ENCODE results near the gene TMEM245. TPM values are rescaled to one million over a fixed set of nuclear protein-coding genes. Genes with fewer than 3 reads are reported as not detected.

The TMEM245 gene
- total and polyA plus RNA-seq, 2 of the 13 experiments (the other 11 are each of a cell fraction or from before 2014, with no cell fraction given) = 53.5 to 55.4 TPM

DNA sequence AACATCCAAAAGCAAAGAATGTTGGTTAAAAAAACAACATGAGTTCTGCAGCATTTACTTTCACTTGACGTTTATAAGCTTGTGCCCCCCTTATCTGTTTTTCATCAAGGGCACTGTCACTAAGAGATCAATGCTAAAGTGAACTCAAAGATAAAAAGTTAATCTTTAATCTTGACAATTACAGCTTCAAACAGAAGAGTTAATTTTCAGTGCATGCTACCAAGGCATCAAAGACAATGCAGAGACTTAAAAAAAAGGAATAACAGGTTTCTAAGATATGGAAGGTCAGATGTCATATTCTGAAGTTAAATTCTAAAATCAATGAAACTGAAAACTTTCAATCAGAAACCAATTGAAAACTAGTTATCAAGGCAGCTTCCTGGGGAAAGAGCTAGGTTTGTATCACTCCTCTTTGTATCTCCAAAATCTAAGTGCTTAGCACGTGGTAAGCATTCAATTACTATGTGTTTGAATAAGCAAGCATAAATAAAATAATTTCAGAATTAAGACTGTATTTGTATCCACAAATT, 37.6 kb downstream of the TMEM245 start (continued):
- TF ChIP-seq, protein P1, sequence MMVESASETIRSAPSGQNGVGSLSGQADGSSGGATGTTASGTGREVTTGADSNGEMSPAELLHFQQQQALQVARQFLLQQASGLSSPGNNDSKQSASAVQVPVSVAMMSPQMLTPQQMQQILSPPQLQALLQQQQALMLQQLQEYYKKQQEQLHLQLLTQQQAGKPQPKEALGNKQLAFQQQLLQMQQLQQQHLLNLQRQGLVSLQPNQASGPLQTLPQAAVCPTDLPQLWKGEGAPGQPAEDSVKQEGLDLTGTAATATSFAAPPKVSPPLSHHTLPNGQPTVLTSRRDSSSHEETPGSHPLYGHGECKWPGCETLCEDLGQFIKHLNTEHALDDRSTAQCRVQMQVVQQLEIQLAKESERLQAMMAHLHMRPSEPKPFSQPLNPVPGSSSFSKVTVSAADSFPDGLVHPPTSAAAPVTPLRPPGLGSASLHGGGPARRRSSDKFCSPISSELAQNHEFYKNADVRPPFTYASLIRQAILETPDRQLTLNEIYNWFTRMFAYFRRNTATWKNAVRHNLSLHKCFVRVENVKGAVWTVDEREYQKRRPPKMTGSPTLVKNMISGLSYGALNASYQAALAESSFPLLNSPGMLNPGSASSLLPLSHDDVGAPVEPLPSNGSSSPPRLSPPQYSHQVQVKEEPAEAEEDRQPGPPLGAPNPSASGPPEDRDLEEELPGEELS (CRISPR knock-in tag; IDR thresholded peaks at IDR 0.05) = peak; percentile 95
- peak; percentile 87 for TF ChIP-seq PPARG (CRISPR knock-in tag; conservative IDR thresholded peaks at IDR 0.05)
- TF ChIP-seq HOXD1 (CRISPR knock-in tag; IDR thresholded peaks at IDR 0.05) = peak; percentile 85; the same call in 1 of the 2 replicates
- TF ChIP-seq MIXL1 (CRISPR knock-in tag; IDR thresholded peaks at IDR 0.05) = peak; percentile 99
- TF ChIP-seq TRIM24 (CRISPR knock-in tag; IDR thresholded peaks at IDR 0.05) = no peak
- TF ChIP-seq, protein P2, sequence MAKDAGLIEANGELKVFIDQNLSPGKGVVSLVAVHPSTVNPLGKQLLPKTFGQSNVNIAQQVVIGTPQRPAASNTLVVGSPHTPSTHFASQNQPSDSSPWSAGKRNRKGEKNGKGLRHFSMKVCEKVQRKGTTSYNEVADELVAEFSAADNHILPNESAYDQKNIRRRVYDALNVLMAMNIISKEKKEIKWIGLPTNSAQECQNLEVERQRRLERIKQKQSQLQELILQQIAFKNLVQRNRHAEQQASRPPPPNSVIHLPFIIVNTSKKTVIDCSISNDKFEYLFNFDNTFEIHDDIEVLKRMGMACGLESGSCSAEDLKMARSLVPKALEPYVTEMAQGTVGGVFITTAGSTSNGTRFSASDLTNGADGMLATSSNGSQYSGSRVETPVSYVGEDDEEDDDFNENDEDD (CRISPR knock-in tag; IDR thresholded peaks at IDR 0.05; ENCODE audit: borderline replicate concordance) = no peak
- peak; percentile 53; the same call in 1 of the 2 replicates for TF ChIP-seq KDM5A (IDR thresholded peaks at IDR 0.05; ENCODE audit: borderline replicate concordance, low read length)
- 0 out of 2 replicates have a peak, but pooled peaks have one; percentile 25 for TF ChIP-seq KLF6 (CRISPR knock-in tag; IDR thresholded peaks at IDR 0.05)
- TF ChIP-seq NR2F1 (CRISPR knock-in tag; IDR thresholded peaks at IDR 0.05) = peak; percentile 79 to 86
- no peak for TF ChIP-seq REXO4 (CRISPR knock-in tag; IDR thresholded peaks at IDR 0.05; ENCODE audit: borderline replicate concordance)
- TF ChIP-seq, protein P3, sequence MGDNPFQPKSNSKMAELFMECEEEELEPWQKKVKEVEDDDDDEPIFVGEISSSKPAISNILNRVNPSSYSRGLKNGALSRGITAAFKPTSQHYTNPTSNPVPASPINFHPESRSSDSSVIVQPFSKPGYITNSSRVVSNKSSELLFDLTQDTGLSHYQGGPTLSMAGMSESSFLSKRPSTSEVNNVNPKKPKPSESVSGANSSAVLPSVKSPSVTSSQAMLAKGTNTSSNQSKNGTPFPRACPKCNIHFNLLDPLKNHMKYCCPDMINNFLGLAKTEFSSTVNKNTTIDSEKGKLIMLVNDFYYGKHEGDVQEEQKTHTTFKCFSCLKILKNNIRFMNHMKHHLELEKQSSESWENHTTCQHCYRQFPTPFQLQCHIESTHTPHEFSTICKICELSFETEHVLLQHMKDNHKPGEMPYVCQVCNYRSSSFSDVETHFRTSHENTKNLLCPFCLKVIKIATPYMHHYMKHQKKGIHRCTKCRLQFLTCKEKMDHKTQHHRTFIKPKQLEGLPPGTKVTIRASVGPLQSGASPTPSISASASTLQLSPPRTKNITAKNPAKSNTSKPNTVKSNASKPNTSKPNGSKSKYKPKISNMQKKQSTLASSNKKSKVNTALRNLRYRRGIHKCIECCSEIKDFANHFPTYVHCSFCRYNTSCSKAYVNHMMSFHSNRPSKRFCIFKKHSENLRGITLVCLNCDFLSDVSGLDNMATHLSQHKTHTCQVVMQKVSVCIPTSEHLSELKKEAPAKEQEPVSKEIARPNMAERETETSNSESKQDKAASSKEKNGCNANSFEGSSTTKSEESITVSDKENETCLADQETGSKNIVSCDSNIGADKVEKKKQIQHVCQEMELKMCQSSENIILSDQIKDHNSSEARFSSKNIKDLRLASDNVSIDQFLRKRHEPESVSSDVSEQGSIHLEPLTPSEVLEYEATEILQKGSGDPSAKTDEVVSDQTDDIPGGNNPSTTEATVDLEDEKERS (CRISPR knock-in tag; IDR thresholded peaks at IDR 0.05) = 0 out of 2 replicates have a peak, but pooled peaks have one; percentile 38
- TF ChIP-seq ZFP82 (CRISPR knock-in tag; IDR thresholded peaks at IDR 0.05; ENCODE audit: borderline replicate concordance) = 0 out of 2 replicates have a peak, but pooled peaks have one; percentile 62
- TF ChIP-seq TBX2 (CRISPR knock-in tag; IDR thresholded peaks at IDR 0.05; ENCODE audit: borderline replicate concordance) = no peak
- TF ChIP-seq SNAPC2 (CRISPR knock-in tag; IDR thresholded peaks at IDR 0.05) = no peak
- TF ChIP-seq, protein P4, sequence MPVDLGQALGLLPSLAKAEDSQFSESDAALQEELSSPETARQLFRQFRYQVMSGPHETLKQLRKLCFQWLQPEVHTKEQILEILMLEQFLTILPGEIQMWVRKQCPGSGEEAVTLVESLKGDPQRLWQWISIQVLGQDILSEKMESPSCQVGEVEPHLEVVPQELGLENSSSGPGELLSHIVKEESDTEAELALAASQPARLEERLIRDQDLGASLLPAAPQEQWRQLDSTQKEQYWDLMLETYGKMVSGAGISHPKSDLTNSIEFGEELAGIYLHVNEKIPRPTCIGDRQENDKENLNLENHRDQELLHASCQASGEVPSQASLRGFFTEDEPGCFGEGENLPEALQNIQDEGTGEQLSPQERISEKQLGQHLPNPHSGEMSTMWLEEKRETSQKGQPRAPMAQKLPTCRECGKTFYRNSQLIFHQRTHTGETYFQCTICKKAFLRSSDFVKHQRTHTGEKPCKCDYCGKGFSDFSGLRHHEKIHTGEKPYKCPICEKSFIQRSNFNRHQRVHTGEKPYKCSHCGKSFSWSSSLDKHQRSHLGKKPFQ (CRISPR knock-in tag; IDR thresholded peaks at IDR 0.05; ENCODE audit: insufficient replicate concordance) = peak; percentile 52
- TF ChIP-seq ZNF234 (CRISPR knock-in tag; conservative IDR thresholded peaks at IDR 0.05) = no peak
- peak; percentile 99 for TF ChIP-seq NFIC (IDR thresholded peaks at IDR 0.05; ENCODE audit: low read length)
- peak; percentile 59; the same call in 1 of the 2 replicates for TF ChIP-seq PHF21A (CRISPR knock-in tag; IDR thresholded peaks at IDR 0.05)

All from HepG2 (cell line).